Measurements from ENCODE around the gene AK9.

DNA sequence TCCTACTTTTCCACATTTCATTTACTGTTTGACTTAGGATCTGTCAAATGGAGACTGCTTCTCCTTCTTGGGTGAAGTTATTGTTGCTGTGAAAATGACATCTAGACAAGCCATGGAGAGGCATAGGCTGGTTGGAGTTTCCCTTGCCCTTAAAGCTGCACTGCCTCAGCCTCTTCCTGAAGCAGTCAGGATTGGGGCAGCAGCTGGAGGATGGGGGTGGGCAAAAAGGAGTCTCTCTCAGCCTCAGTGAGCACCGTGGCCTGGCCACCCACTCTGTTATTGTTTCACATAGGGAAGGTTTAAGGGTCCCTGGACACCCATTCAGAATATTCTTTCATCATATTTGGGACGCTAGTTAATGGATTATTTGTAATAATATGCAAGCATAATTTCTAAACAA, 200.3 kb downstream of the AK9 start:
- TF ChIP-seq, protein P1, sequence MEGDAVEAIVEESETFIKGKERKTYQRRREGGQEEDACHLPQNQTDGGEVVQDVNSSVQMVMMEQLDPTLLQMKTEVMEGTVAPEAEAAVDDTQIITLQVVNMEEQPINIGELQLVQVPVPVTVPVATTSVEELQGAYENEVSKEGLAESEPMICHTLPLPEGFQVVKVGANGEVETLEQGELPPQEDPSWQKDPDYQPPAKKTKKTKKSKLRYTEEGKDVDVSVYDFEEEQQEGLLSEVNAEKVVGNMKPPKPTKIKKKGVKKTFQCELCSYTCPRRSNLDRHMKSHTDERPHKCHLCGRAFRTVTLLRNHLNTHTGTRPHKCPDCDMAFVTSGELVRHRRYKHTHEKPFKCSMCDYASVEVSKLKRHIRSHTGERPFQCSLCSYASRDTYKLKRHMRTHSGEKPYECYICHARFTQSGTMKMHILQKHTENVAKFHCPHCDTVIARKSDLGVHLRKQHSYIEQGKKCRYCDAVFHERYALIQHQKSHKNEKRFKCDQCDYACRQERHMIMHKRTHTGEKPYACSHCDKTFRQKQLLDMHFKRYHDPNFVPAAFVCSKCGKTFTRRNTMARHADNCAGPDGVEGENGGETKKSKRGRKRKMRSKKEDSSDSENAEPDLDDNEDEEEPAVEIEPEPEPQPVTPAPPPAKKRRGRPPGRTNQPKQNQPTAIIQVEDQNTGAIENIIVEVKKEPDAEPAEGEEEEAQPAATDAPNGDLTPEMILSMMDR (conservative IDR thresholded peaks at IDR 0.05; ENCODE audit: low read length), result no peak
- TF ChIP-seq EZH2phosphoT487 (IDR thresholded peaks at IDR 0.05; ENCODE audit: borderline replicate concordance), result no peak
